ENCODE measurements around the gene RGN. TPM values are rescaled to one million over a fixed set of nuclear protein-coding genes. Genes with fewer than 3 reads are reported as not detected.

The RGN gene
- total and polyA plus RNA-seq, 12 donors = 149 to 487 (median 269) TPM

DNA sequence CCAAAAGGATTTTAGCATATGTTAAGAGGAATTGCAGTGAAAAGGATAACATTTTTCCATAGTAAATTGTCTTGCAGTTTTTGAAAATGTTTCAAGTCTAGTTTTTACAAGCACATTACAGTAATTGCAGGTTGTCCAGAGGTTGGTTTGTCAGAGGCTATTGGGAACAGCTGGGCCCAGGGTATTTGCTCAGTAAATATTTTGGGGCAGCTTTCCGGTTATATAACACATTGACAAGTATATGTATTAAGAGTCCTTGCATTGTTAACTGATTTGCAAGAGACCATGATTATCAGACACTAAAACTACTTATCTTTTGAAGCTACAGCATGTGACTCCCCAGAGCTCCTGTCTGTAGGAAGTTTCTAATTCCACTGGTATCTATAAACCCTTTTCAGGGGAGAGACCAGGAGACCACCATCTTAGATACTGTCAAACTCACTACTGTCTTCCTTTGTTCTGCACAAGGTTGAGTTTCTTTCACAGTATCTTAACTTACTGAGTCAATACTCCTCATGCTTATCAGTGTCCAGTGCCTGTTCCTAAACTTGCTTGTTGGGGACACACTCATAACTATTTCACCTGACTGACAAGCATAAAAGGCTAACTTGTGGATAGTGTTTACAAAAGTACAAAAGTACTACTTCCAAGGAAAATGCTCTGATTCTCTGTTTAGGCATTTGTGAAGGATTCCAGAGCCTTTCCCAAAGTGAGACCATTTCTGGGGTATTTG lies 18.9 kb upstream of the RGN start:
- DNase-seq = no peak
- Histone ChIP-seq H3K36me3 (replicated peaks in 1 of 2) (no peaks in the 10 kb centered on the region), H3K27ac (no peak overlapping the region), H3K4me3 (no peak overlapping the region), H3K27me3 (no peaks in the 10 kb centered on the region), H3K9me3 (replicated peaks in 1 of 3) (no peaks in the 10 kb centered on the region), H3K4me1 (replicated peaks in 1 of 2) (no peaks in the 10 kb centered on the region)
- intact Hi-C loops (cut with DNase I) = no loop called here
- 65 to 88% (median 78%) methylated on average over 1 of the region's 1 CpG for WGBS, 4 donors
- no peak for TF ChIP-seq CTCF (IDR thresholded peaks at IDR 0.05)
- TF ChIP-seq POLR2A (IDR thresholded peaks at IDR 0.05) = no peak

GRCh38 chrX:47060708-47061107 lies 17.5 kb upstream of the RGN start:
- Histone ChIP-seq H3K4me1 (replicated peaks in 1 of 2) (no peaks in the 10 kb centered on the region), H3K9me3 (replicated peaks in 1 of 3) (no peaks in the 10 kb centered on the region), H3K36me3 (replicated peaks in 1 of 2) (no peaks in the 10 kb centered on the region), H3K27me3 (peaks cover 7% of the 10 kb centered on the region), H3K4me3 (no peak overlapping the region), H3K27ac (no peak overlapping the region)
- TF ChIP-seq CTCF (IDR thresholded peaks at IDR 0.05) = no peak
- DNase-seq = no peak
- intact Hi-C loops (cut with DNase I) = no loop called here
- WGBS, 4 donors = 65 to 84% (median 78%) methylated on average over 2 of the region's 2 CpGs

- H3K4me3 ChIP-seq = no peak overlapping the region
- H3K9me3 ChIP-seq (replicated peaks in 1 of 3) = no peaks in the 10 kb centered on the region
- no peak for TF ChIP-seq CTCF (IDR thresholded peaks at IDR 0.05)
- TF ChIP-seq POLR2A (IDR thresholded peaks at IDR 0.05) = no peak
- no peak overlapping the region for H3K27ac ChIP-seq
- intact Hi-C loops (cut with DNase I) = no loop called here
- H3K36me3 ChIP-seq (replicated peaks in 1 of 2) = no peaks in the 10 kb centered on the region
- WGBS, 4 donors = 28 to 61% (median 48%) methylated on average over 2 of the region's 2 CpGs
- H3K4me1 ChIP-seq (replicated peaks in 1 of 2) = no peaks in the 10 kb centered on the region
- no peak for DNase-seq
- H3K27me3 ChIP-seq = peaks cover 7% of the 10 kb centered on the region
Observed at GRCh38 chrX:47061238-47061919, 16.9 kb upstream of the RGN start.

DNA sequence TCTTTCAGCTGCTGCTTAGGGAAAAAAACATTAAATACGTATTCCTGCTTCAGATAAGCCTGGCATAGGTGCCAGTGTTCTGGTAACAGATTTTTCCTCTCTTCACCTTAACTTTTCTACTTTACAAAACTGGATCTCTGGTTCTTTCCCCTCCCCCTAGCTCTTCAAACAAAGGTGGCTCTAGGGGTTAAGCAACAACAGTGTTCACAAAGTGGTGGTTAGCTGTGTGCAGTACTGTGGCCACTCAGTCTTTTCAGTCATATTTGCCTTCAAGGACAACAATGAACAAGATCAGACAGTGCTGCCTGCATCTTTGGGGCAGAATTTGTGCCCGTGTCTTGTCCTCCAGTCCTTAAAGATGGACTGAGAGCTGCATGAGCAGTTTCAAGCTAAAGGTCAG lies 15.1 kb upstream of the RGN start:
- no peak overlapping the region for H3K4me3 ChIP-seq
- no peaks in the 10 kb centered on the region for H3K9me3 ChIP-seq (replicated peaks in 1 of 3)
- H3K27me3 ChIP-seq = peaks cover 7% of the 10 kb centered on the region
- no peak for TF ChIP-seq POLR2A (IDR thresholded peaks at IDR 0.05)
- no peak for TF ChIP-seq CTCF (IDR thresholded peaks at IDR 0.05)
- intact Hi-C loops (cut with DNase I) = no loop called here
- no peak overlapping the region for H3K27ac ChIP-seq
- no peaks in the 10 kb centered on the region for H3K4me1 ChIP-seq (replicated peaks in 1 of 2)
- no peak for DNase-seq
- H3K36me3 ChIP-seq (replicated peaks in 1 of 2) = no peaks in the 10 kb centered on the region
- WGBS, 4 donors = 67 to 98% (median 84%) methylated on average over 2 of the region's 2 CpGs
